Thyroid gland (tissue), 4 donors: ENCODE data around the gene SZT2. TPM values are rescaled to one million over a fixed set of nuclear protein-coding genes. Genes with fewer than 3 reads are reported as not detected.

Experiments
- DNase-seq, 2 donors: peaks; one replicate each; pipeline ENCODE4 v3.0.0-alpha.2; 2019
- H3K27ac ChIP-seq, 3 donors: fragments of 200-600 bp; sonication (generic); 1 replicate in 2 of 3; 2 replicates in 1 of 3; pipeline ENCODE4 v1.5.1; 2016 to 2019; ENCODE audit warnings: mild to moderate bottlenecking in 1 of 3, moderate library complexity in 1 of 3
- H3K27me3 ChIP-seq: fragments of 200-600 bp; sonication (generic); one replicate; pipeline ENCODE4 v1.5.1; 2019
- H3K36me3 ChIP-seq, 2 donors: fragments of 200-600 bp; sonication (generic); one replicate each; pipeline ENCODE4 v1.5.1; 2016 to 2019
- H3K4me1 ChIP-seq, 2 donors: fragments of 200-600 bp; sonication (generic); one replicate each; pipeline ENCODE4 v1.5.1; 2017 to 2019
- H3K4me3 ChIP-seq, 3 donors: fragments of 200-600 bp; sonication (generic); replicated peaks in 1 of 3; 1 replicate in 2 of 3; 2 replicates in 1 of 3; pipeline ENCODE4 v1.5.1; 2016; ENCODE audit warnings: mild to moderate bottlenecking in 1 of 3
- H3K9me3 ChIP-seq: fragments of 200-600 bp; sonication (generic); one replicate; pipeline ENCODE4 v1.5.1; 2017
- CTCF ChIP-seq, 6 experiments: fragments of 200-600 bp in 3 of 6; fragments of 450-650 bp in 3 of 6; sonication (generic) in 3 of 6; IDR thresholded peaks; one replicate each; pipeline ENCODE4 v1.5.1; 2016 to 2019; ENCODE audit warnings: antibody characterized with exemption in 6 of 6, mild to moderate bottlenecking in 2 of 6, inconsistent platforms in 1 of 6, moderate library complexity in 1 of 6
- POLR2A ChIP-seq, 2 donors: fragments of 450-650 bp; IDR thresholded peaks; one replicate each; pipeline ENCODE4 v1.6.1; 2017; ENCODE audit warnings: antibody characterized with exemption in 2 of 2, mild to moderate bottlenecking in 2 of 2, moderate library complexity in 1 of 2
- WGBS, 2 donors: methylation state at CpG; one replicate each; pipeline ENCODE4 v1.1.5; 2017; 5-methylcytosine and 5-hydroxymethylcytosine counted together
- intact Hi-C: fragments of 100-400 bp; cut with DNase I; formaldehyde crosslinking; loops from one replicate; pipeline ENCODE4 v1.15.1; 2023
- total RNA-seq, 4 donors: library from RNA; depleted of rRNA; stranded (reverse); fragments of >200 nt; gene quantifications; one replicate each; pipeline ENCODE4 v1.2.3, GENCODE V29; 2016

Gene SZT2
- total RNA-seq, 4 donors from 2014 or later, result 36.1 to 107 (median 58.2) TPM

GRCh38 chr1:43441166-43441893 lies 51.6 kb downstream of the SZT2 start:
- no peaks in the 10 kb centered on the region for H3K4me1 ChIP-seq
- H3K27me3 ChIP-seq, result no peaks in the 10 kb centered on the region
- peaks cover 56 to 72% of the 10 kb centered on the region in 2 donors for H3K36me3 ChIP-seq
- no peak overlapping the region for H3K4me3 ChIP-seq
- TF ChIP-seq CTCF (IDR thresholded peaks at IDR 0.05) (no peak), POLR2A (IDR thresholded peaks at IDR 0.05) (no peak)
- no peaks in the 10 kb centered on the region for H3K9me3 ChIP-seq
- no peak overlapping the region for H3K27ac ChIP-seq
- intact Hi-C loops, result no loop called here
- DNase-seq, result no peak
- 95 to 97% methylated on average over 15 of the region's 15 CpGs for whole genome bisulfite sequencing, 2 donors

- Histone ChIP-seq H3K36me3 (peaks cover 64 to 79% of the 10 kb centered on the region in 2 donors), H3K4me1 (no peaks in the 10 kb centered on the region), H3K27me3 (no peaks in the 10 kb centered on the region), H3K4me3 (no peak overlapping the region), H3K9me3 (no peaks in the 10 kb centered on the region), H3K27ac (no peak overlapping the region)
- 96 to 98% methylated on average over 15 to 18 of the region's 18 CpGs for WGBS, 2 donors
- TF ChIP-seq POLR2A (IDR thresholded peaks at IDR 0.05), result no peak
- no peak for TF ChIP-seq CTCF (IDR thresholded peaks at IDR 0.05)
- intact Hi-C loops, result no loop called here
- DNase-seq, result no peak
Observed at GRCh38 chr1:43441894-43442637, 52.4 kb downstream of the SZT2 start.

- Histone ChIP-seq H3K36me3 (peaks cover 70 to 86% of the 10 kb centered on the region in 2 donors), H3K4me3 (no peak overlapping the region), H3K9me3 (no peaks in the 10 kb centered on the region), H3K27me3 (no peaks in the 10 kb centered on the region), H3K27ac (no peak overlapping the region), H3K4me1 (no peaks in the 10 kb centered on the region)
- intact Hi-C loops, result no loop called here
- WGBS, 2 donors, result 93 to 100% methylated on average over 5 to 10 of the region's 12 CpGs
- DNase-seq, result no peak
- TF ChIP-seq POLR2A (IDR thresholded peaks at IDR 0.05), result no peak
Observed at GRCh38 chr1:43442756-43443155, 53.1 kb downstream of the SZT2 start.

- Histone ChIP-seq H3K27ac (no peak overlapping the region), H3K4me3 (no peak overlapping the region), H3K27me3 (no peaks in the 10 kb centered on the region), H3K9me3 (no peaks in the 10 kb centered on the region), H3K4me1 (no peaks in the 10 kb centered on the region), H3K36me3 (peaks cover 77 to 92% of the 10 kb centered on the region in 2 donors)
- intact Hi-C loops, result no loop called here
- no peak for DNase-seq
- WGBS, 2 donors, result 96 to 97% methylated on average over 12 to 16 of the region's 16 CpGs
- TF ChIP-seq CTCF (IDR thresholded peaks at IDR 0.05), result no peak
- TF ChIP-seq POLR2A (IDR thresholded peaks at IDR 0.05), result no peak
Observed at GRCh38 chr1:43443197-43443946, 53.7 kb downstream of the SZT2 start.

- H3K27ac ChIP-seq, result no peak overlapping the region
- 94 to 97% methylated on average over 13 of the region's 13 CpGs for WGBS, 2 donors
- intact Hi-C loops, result no loop called here
- no peak for DNase-seq
- no peaks in the 10 kb centered on the region for H3K9me3 ChIP-seq
- TF ChIP-seq POLR2A (IDR thresholded peaks at IDR 0.05), result no peak
- no peak for TF ChIP-seq CTCF (IDR thresholded peaks at IDR 0.05)
- H3K36me3 ChIP-seq, result peaks cover 77 to 92% of the 10 kb centered on the region in 2 donors
- H3K4me1 ChIP-seq, result no peaks in the 10 kb centered on the region
- no peak overlapping the region for H3K4me3 ChIP-seq
- no peaks in the 10 kb centered on the region for H3K27me3 ChIP-seq
Observed at GRCh38 chr1:43444151-43444828, 54.6 kb downstream of the SZT2 start.
